Suprapubic skin (tissue), 4 donors: Measurements from ENCODE around the gene CCDC181. TPM values are rescaled to one million over a fixed set of nuclear protein-coding genes. Genes with fewer than 3 reads are reported as not detected.

Experiments used
- DNase-seq, 2 donors: peaks; one replicate each; pipeline ENCODE4 v3.0.0-alpha.2; 2019; ENCODE audit warnings: low spot score in 2 of 2
- H3K27ac ChIP-seq: fragments of 200-600 bp; sonication (generic); one replicate; pipeline ENCODE4 v1.5.1; 2019
- H3K27me3 ChIP-seq: fragments of 200-600 bp; sonication (generic); one replicate; pipeline ENCODE4 v1.5.1; 2019
- H3K36me3 ChIP-seq: fragments of 200-600 bp; sonication (generic); one replicate; pipeline ENCODE4 v1.5.1; 2019
- H3K4me1 ChIP-seq: fragments of 200-600 bp; sonication (generic); one replicate; pipeline ENCODE4 v1.5.1; 2019
- H3K4me3 ChIP-seq: fragments of 200-600 bp; sonication (generic); one replicate; pipeline ENCODE4 v1.5.1; 2019; ENCODE audit warnings: mild to moderate bottlenecking
- H3K9me3 ChIP-seq: fragments of 200-600 bp; sonication (generic); one replicate; pipeline ENCODE4 v1.5.1; 2019
- EP300 ChIP-seq: sonication (generic); formaldehyde crosslinking; IDR thresholded peaks from one replicate; pipeline ENCODE4 v1.6.1; 2017; ENCODE audit warnings: antibody characterized with exemption
- POLR2A ChIP-seq, 2 donors: fragments of 450-650 bp; IDR thresholded peaks; one replicate each; pipeline ENCODE4 v1.6.1; 2017; ENCODE audit warnings: antibody characterized with exemption in 2 of 2, mild to moderate bottlenecking in 2 of 2, moderate library complexity in 2 of 2
- POLR2AphosphoS5 ChIP-seq, 3 donors: sonication (generic); formaldehyde crosslinking; IDR thresholded peaks; one replicate each; pipeline ENCODE4 v1.6.1; 2017; ENCODE audit warnings: antibody characterized with exemption in 3 of 3
- WGBS: methylation state at CpG from one replicate; pipeline ENCODE4 v1.1.5; 2018; 5-methylcytosine and 5-hydroxymethylcytosine counted together
- total RNA-seq, 4 donors: library from RNA; depleted of rRNA; stranded (reverse); fragments of >200 nt; gene quantifications; one replicate each; pipeline ENCODE4 v1.1.0, GENCODE V29; 2016
- TF ChIP-seq, protein P1 (sequence below), 2 donors: fragments of 200-600 bp in 1 of 2; fragments of 450-650 bp in 1 of 2; sonication (generic) in 1 of 2; IDR thresholded peaks; one replicate each; pipeline ENCODE4 v1.5.1; 2016 to 2019; ENCODE audit warnings: antibody characterized with exemption in 2 of 2, mild to moderate bottlenecking in 1 of 2, moderate library complexity in 1 of 2

Gene CCDC181
- total RNA-seq, 4 donors from 2014 or later = not detected

DNA sequence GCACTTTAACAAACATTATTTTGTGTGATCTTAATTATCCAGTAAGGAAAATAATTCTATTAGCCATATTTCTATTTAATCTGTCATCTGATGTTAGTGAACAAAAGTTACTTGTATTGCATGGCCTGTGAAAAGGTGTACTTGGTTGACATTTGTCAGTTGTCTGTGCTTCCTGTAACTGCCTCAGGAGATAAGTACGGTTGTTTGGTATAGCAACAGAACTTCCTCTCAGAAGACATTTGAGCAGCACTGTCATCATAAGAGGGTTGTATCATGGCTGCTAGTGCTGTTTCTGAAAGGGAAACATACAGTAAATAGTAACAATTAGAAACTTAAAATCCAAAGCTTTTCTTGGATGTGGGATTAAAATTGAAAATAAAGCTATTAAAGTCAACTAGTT, 55.9 kb downstream of the CCDC181 start:
- Histone ChIP-seq H3K27me3 (no peaks in the 10 kb centered on the region), H3K9me3 (no peaks in the 10 kb centered on the region), H3K4me3 (no peak overlapping the region), H3K36me3 (peaks cover 15% of the 10 kb centered on the region), H3K27ac (no peak overlapping the region), H3K4me1 (peaks cover 21% of the 10 kb centered on the region)
- no peak for DNase-seq
- no peak for TF ChIP-seq POLR2A (IDR thresholded peaks at IDR 0.05)
- TF ChIP-seq, protein P1, sequence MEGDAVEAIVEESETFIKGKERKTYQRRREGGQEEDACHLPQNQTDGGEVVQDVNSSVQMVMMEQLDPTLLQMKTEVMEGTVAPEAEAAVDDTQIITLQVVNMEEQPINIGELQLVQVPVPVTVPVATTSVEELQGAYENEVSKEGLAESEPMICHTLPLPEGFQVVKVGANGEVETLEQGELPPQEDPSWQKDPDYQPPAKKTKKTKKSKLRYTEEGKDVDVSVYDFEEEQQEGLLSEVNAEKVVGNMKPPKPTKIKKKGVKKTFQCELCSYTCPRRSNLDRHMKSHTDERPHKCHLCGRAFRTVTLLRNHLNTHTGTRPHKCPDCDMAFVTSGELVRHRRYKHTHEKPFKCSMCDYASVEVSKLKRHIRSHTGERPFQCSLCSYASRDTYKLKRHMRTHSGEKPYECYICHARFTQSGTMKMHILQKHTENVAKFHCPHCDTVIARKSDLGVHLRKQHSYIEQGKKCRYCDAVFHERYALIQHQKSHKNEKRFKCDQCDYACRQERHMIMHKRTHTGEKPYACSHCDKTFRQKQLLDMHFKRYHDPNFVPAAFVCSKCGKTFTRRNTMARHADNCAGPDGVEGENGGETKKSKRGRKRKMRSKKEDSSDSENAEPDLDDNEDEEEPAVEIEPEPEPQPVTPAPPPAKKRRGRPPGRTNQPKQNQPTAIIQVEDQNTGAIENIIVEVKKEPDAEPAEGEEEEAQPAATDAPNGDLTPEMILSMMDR (IDR thresholded peaks at IDR 0.05) = no peak
- TF ChIP-seq EP300 = no peak
- 60% methylated on average over 1 of the region's 1 CpG for WGBS

- peak overlapping the region; percentile 80 for H3K4me3 ChIP-seq
- peaks cover 12% of the 10 kb centered on the region for H3K36me3 ChIP-seq
- peak overlapping the region; percentile 84 for H3K27ac ChIP-seq
- no peaks in the 10 kb centered on the region for H3K27me3 ChIP-seq
- no peak for DNase-seq
- no peaks in the 10 kb centered on the region for H3K9me3 ChIP-seq
- WGBS = 0% methylated on average over 16 of the region's 16 CpGs
- H3K4me1 ChIP-seq = peaks cover 22% of the 10 kb centered on the region
- no peak for TF ChIP-seq POLR2A (IDR thresholded peaks at IDR 0.05)
- no peak for TF ChIP-seq POLR2AphosphoS5 (IDR thresholded peaks at IDR 0.05)
- no peak for TF ChIP-seq EP300
- TF ChIP-seq, protein P1 (IDR thresholded peaks at IDR 0.05) = no peak
These were observed 58.9 kb downstream of the CCDC181 start for GRCh38 chr1:169368406-169368769.

GRCh38 chr1:169367686-169368405, 59.4 kb downstream of the CCDC181 start, which contains the start of the genes BLZF1 and NME7:
Gene BLZF1 (plus strand): TSS chr1:169368195. CDS start chr1:169369523, 1,328 bp downstream.
Gene NME7 (minus strand): TSS chr1:169367797. CDS start chr1:169367710, 87 bp downstream.
- Histone ChIP-seq H3K4me3 (peak within 1 kb of the TSS; percentile 80), H3K27me3 (no peaks in the 10 kb centered on the region), H3K27ac (peak within 1 kb of the TSS; percentile 84), H3K36me3 (peaks cover 10% of the 10 kb centered on the region), H3K9me3 (no peaks in the 10 kb centered on the region), H3K4me1 (peaks cover 23% of the 10 kb centered on the region)
- TF ChIP-seq, protein P1 (IDR thresholded peaks at IDR 0.05) = no peak
- TF ChIP-seq POLR2AphosphoS5 (IDR thresholded peaks at IDR 0.05) (no peak), POLR2A (IDR thresholded peaks at IDR 0.05) (no peak), EP300 (no peak)
- under 1% methylated on average over 37 of the region's 37 CpGs for WGBS
- DNase-seq = peak; percentile 98

DNA sequence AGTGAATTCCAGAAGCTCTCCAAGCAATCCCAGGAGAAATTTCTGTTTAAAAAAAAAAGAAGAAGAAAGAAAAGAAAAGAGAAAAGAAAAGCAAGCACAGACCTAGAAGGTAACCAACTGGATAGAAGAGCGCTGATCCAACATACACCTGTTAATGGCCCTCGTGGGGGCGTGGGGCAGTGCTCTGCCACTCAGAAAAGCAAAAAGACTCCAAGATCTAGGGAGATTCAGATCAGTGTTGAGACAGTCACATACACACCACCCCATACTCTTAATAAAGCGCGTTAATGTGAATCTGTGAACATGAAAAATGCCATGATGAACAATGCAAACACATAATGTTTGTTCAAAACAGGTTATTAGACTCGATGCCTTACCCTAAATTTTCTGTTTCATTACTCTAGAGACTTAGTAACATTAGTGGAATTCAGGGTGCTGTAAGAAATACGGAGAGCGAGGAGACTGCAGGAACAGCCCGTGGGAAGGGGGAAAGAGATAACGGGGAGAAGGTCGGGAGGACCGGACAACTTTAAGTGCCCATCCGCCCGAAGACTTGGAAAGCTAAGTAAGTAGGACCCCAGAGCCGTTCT, 60.1 kb downstream of the CCDC181 start:
- Histone ChIP-seq H3K4me1 (peaks cover 23% of the 10 kb centered on the region), H3K9me3 (no peaks in the 10 kb centered on the region), H3K36me3 (peaks cover 6% of the 10 kb centered on the region), H3K27ac (peak overlapping the region; percentile 84), H3K27me3 (no peaks in the 10 kb centered on the region), H3K4me3 (peak overlapping the region; percentile 80)
- WGBS = 8% methylated on average over 15 of the region's 15 CpGs
- TF ChIP-seq POLR2A (IDR thresholded peaks at IDR 0.05) = no peak
- TF ChIP-seq POLR2AphosphoS5 (IDR thresholded peaks at IDR 0.05) = no peak
- TF ChIP-seq, protein P1 (IDR thresholded peaks at IDR 0.05) = no peak
- TF ChIP-seq EP300 = no peak
- DNase-seq = no peak

- H3K4me1 ChIP-seq = peaks cover 23% of the 10 kb centered on the region
- H3K27me3 ChIP-seq = no peaks in the 10 kb centered on the region
- H3K27ac ChIP-seq = no peak overlapping the region
- 100% methylated on average over 2 of the region's 2 CpGs for WGBS
- no peak overlapping the region for H3K4me3 ChIP-seq
- H3K36me3 ChIP-seq = no peaks in the 10 kb centered on the region
- DNase-seq = no peak
- TF ChIP-seq EP300 (no peak), POLR2AphosphoS5 (IDR thresholded peaks at IDR 0.05) (no peak), POLR2A (IDR thresholded peaks at IDR 0.05) (no peak)
- TF ChIP-seq, protein P1 (IDR thresholded peaks at IDR 0.05) = no peak
- H3K9me3 ChIP-seq = no peaks in the 10 kb centered on the region
These were observed 62.3 kb downstream of the CCDC181 start for GRCh38 chr1:169364948-169365347.
